NT2/D1 (cell line): ENCODE measurements around the gene AKR1A1.

Source experiments
- DNase-seq: peaks from one replicate; pipeline ENCODE4 v3.0.0-alpha.2; 2011; ENCODE audit warnings: low read depth, low spot score
- H3K27me3 ChIP-seq: 2 replicates; pipeline ENCODE4 v1.6.0; 2011; ENCODE audit warnings: mild to moderate bottlenecking; ENCODE audit not compliant: insufficient read length, insufficient read depth
- H3K36me3 ChIP-seq: 2 replicates; pipeline ENCODE4 v1.6.1; 2011; ENCODE audit warnings: mild to moderate bottlenecking, low read length, mixed read lengths; ENCODE audit not compliant: insufficient read depth, insufficient read length
- H3K4me1 ChIP-seq: 2 replicates; pipeline ENCODE4 v1.5.1; 2011; ENCODE audit not compliant: insufficient read depth, insufficient read length
- H3K4me3 ChIP-seq: 2 replicates; pipeline ENCODE4 v1.5.1; 2011; ENCODE audit warnings: low read depth; ENCODE audit not compliant: insufficient read length
- H3K9ac ChIP-seq: 2 replicates; pipeline ENCODE4 v1.6.0; 2011; ENCODE audit warnings: low read depth; ENCODE audit not compliant: insufficient read length
- H3K9me3 ChIP-seq: 2 replicates; pipeline ENCODE4 v1.5.1; 2011; ENCODE audit warnings: mild to moderate bottlenecking, low read length; ENCODE audit not compliant: insufficient read depth
- SUZ12 ChIP-seq: IDR thresholded peaks from 2 replicates; pipeline ENCODE4 v1.6.1; 2011; ENCODE audit not compliant: insufficient read length, insufficient read depth; ENCODE audit errors: extremely low read depth
- YY1 ChIP-seq: IDR thresholded peaks from 2 replicates; pipeline ENCODE4 v1.6.1; 2011; ENCODE audit not compliant: insufficient read length, insufficient read depth
- ZNF274 ChIP-seq: IDR thresholded peaks from 2 replicates; pipeline ENCODE4 v1.6.1; 2011; ENCODE audit warnings: mild to moderate bottlenecking, low read depth, low read length

Gene AKR1A1

DNA sequence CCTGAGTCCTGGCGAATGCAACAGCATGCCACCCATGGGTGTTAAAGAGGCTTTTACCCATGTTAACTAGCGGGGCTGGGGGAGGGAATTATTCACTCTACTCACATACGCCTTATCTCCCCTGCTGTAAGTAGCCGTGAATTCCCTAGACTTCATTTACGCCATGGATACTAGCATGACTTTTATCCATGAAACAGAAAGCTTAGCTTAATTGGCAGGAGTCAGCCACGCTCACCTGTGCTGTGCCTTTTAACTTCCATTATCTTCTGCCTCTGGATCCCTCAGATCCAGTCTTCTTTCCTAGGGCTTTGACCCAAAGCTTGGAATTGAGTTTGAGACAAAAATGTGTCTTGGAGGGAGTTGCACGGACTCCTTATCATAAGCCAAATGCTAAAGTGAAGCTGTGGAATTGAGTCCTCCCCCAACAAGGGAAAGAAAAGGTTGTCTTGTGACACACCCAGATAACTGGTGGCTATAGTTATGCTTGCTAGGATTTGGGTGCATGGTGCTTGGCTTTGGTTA lies 23.5 kb downstream of the AKR1A1 start:
- Histone ChIP-seq H3K4me3 (no peak overlapping the region), H3K9me3 (peaks cover 8% of the 10 kb centered on the region; the same call in 1 of the 2 replicates), H3K27me3 (no peaks in the 10 kb centered on the region), H3K4me1 (no peaks in the 10 kb centered on the region), H3K9ac (no peak overlapping the region), H3K36me3 (peaks cover 30% of the 10 kb centered on the region)
- no peak for DNase-seq
- TF ChIP-seq SUZ12 (no peak), YY1 (no peak), ZNF274 (no peak)

DNA sequence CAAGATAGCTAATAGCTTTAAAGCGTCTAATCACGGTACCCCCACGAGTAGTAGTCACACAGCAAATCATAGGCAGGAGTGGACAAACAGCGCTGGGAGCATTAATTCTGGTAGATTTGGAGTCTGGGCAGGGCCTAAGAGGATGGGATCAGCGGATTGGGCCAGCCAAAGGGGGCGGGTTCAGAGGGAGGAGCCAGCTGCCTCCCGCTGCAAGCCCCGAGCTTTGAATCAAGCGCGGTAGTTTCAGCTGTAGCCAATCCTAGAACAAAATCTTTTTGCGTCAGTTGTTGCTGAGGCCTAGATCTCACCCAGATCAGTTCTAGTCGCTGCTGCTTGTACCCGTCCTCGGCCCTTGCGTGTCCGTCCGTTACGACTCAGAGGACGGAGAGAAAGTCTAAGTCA lies 32.6 kb downstream of the AKR1A1 start:
- peak; percentile 98 for DNase-seq
- peaks cover 11% of the 10 kb centered on the region; the same call in 1 of the 2 replicates for H3K9me3 ChIP-seq
- no peak for TF ChIP-seq SUZ12
- TF ChIP-seq ZNF274, result no peak
- no peak for TF ChIP-seq YY1

DNA sequence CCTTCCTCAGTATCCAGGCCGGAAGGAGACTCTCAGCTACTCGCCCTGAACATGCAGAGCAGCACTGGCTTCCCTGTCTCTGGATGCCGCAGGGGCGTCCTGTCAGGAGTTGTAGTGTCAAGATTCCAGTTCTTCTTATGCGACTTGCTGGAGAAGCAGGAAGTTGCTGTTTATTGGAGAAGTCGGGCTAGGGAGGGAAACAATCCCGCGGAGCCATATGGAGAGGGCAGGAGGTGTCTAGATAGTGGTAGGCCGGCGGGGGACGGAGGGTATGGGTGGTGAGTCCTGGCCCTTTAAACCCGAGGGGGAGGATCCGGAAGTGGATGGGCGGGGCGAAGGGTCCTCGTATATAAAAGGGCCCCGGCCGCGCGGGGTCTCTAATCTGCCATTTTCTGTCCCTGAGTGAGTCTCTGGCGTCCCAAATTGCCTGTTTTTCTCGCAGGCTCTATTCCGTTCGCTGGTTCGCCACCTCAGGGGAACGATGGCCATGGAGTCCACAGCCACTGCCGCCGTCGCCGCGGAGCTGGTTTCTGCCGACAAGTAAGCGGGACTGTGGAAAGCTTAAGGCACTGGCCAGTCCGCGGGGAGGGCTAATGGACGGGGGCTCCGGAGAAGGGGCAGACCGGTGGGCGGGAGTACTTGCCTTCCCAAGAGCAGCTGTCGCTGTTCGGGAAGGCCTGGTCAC lies 33.2 kb downstream of the AKR1A1 start, which contains the start of gene NASP:
Gene NASP (plus strand): TSS at position 376 of the 685 bp plus-strand sequence. CDS start 106 bp downstream, at position 482.
- DNase-seq, result peak; percentile 78
- H3K4me1 ChIP-seq, result no peaks in the 10 kb centered on the region
- H3K36me3 ChIP-seq, result peaks cover 37% of the 10 kb centered on the region
- peak within 1 kb of the TSS; percentile 99 for H3K4me3 ChIP-seq
- H3K9ac ChIP-seq, result peak within 1 kb of the TSS; percentile 100
- H3K9me3 ChIP-seq, result peaks cover 6% of the 10 kb centered on the region; the same call in 1 of the 2 replicates
- TF ChIP-seq ZNF274 (no peak), SUZ12 (no peak)
- no peaks in the 10 kb centered on the region for H3K27me3 ChIP-seq

More for the DNA sequence above, 32.6 kb downstream of the AKR1A1 start:
- H3K4me3 ChIP-seq, result peak overlapping the region; percentile 99
- H3K9ac ChIP-seq, result peak overlapping the region; percentile 100
- peaks cover 32% of the 10 kb centered on the region for H3K36me3 ChIP-seq
- H3K27me3 ChIP-seq, result no peaks in the 10 kb centered on the region
- H3K4me1 ChIP-seq, result no peaks in the 10 kb centered on the region

DNA sequence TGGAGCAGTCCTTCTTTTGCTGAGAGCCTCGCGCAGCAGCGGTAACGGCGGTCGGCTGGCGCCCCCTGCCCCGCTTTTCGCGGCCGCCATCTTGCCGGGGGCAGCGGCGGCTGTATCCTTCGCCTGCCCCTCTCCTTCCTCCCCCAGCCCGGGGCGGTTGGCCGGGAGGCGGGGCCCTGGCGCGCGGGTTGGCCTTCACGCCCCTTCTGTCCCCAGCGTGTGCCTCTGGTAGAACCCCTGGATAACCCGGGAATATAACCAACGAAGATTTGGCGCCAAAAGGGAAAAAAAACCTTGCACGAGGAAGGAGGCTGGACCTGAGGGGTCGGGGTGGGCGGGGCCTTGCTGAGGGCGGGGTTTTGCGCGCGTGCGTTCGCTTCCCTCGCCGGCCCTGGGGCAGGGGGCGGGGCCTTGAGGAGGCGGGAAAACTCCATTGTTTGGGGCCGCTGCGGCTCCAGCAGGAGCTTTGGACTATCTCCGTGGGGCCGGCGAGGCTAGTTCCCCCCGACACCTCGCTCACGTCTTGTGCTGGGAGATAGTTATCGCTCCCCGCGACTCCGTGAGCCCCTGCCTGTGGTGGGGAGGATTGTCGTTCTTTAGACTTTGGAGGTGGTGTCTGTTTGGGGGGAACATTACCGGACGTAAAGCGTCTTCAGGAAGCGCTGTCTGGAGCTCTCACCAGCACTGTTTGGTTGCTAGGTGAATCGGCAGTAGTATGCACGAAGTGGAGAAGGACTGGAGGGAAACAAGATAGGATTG lies 33.9 kb downstream of the AKR1A1 start:
- DNase-seq, result peak; percentile 95
- peaks cover 2% of the 10 kb centered on the region for H3K4me1 ChIP-seq
- H3K27me3 ChIP-seq, result no peaks in the 10 kb centered on the region
- peak overlapping the region; percentile 100 for H3K9ac ChIP-seq
- no peaks in the 10 kb centered on the region for H3K9me3 ChIP-seq
- H3K4me3 ChIP-seq, result peak overlapping the region; percentile 99
- no peak for TF ChIP-seq ZNF274
- TF ChIP-seq YY1, result peak; percentile 76
- peaks cover 43% of the 10 kb centered on the region for H3K36me3 ChIP-seq

DNA sequence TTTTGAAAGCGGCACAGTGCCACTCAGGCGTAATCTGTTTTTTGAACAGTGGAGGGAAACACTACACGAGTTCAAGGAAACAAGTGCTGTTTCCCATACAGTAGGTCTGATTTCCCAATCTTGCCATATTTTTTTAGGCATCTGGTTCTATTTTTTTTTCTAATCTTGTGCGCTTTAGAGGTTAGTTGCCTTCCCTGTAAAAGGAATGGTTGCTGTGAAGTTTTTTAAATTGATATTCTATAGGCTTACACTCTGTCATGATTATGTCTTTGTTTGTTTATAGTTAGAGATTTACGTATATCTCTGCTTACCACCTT lies 34.4 kb downstream of the AKR1A1 start:
- Histone ChIP-seq H3K36me3 (peaks cover 47% of the 10 kb centered on the region), H3K4me1 (peaks cover 2% of the 10 kb centered on the region)

DNA sequence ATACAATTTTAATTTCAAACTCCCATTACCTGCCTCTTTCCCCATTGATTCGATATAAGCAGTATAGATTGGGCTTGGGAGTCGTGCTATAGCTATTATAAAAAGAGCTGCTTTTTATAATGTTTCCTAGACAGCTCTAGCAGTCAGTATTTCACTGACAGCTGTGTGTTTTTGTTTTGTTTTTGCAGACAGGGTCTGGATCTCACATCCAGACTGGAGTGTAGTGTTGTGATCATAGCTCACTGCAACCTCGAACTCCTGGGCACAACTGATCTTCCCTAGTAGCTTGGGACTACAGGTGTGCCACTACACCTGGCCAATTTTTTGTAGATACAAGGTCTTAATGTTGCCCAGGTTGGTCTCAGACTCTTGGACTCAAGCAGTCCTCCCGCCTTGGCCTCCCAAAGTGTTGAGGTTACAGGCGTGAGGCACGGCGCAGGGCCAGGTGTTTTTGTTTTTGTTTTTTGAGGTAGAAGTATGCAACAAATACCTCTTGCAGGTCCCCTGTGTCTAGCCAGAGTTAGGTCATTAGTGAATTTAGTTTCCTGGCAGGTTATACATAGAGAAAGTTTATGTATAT lies 35.0 kb downstream of the AKR1A1 start:
- peaks cover 49% of the 10 kb centered on the region for H3K36me3 ChIP-seq

More for the DNA sequence above, 34.4 kb downstream of the AKR1A1 start:
- DNase-seq, result no peak
- no peak for TF ChIP-seq ZNF274
- no peak for TF ChIP-seq YY1
- no peak for TF ChIP-seq SUZ12
- no peaks in the 10 kb centered on the region for H3K27me3 ChIP-seq
- H3K4me3 ChIP-seq, result peak overlapping the region; percentile 99
- H3K9me3 ChIP-seq, result no peaks in the 10 kb centered on the region
- H3K9ac ChIP-seq, result peak overlapping the region; percentile 92

DNA sequence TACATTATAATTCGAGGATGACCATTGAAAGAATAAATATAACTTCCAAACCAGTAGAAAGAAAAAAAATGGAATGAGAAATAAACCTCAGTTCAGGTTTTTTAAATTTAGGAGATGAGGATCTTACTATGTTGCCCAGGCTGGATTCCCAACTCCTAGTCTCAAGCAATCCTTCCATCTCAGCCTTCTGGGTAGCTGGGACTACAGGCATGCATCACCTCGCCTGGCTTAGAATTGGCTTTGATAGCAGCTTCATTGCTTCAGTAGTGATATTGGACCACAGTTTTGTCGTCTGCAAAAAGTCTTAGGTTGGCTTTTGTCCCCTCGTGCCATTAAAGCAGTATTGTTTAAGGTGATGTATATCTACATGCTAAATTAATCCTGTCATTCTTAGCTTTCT lies 36.1 kb downstream of the AKR1A1 start:
- DNase-seq, result no peak
- Histone ChIP-seq H3K36me3 (peaks cover 60% of the 10 kb centered on the region), H3K9me3 (no peaks in the 10 kb centered on the region), H3K4me1 (peaks cover 2% of the 10 kb centered on the region), H3K9ac (no peak overlapping the region), H3K4me3 (peak overlapping the region; percentile 99), H3K27me3 (no peaks in the 10 kb centered on the region)
- TF ChIP-seq YY1 (no peak), ZNF274 (no peak), SUZ12 (no peak)

More for the DNA sequence above, 35.0 kb downstream of the AKR1A1 start:
- Histone ChIP-seq H3K9me3 (no peaks in the 10 kb centered on the region), H3K27me3 (no peaks in the 10 kb centered on the region), H3K9ac (peak overlapping the region; percentile 92), H3K4me1 (peaks cover 2% of the 10 kb centered on the region), H3K4me3 (peak overlapping the region; percentile 99)
- DNase-seq, result no peak
- no peak for TF ChIP-seq YY1
